Measurements from ENCODE around the gene PCDH18.

- TF ChIP-seq EP300 (IDR thresholded peaks at IDR 0.05): no peak
- TF ChIP-seq POLR2A (IDR thresholded peaks at IDR 0.05): no peak
- no peak for TF ChIP-seq CTCF (IDR thresholded peaks at IDR 0.05)
- no peak for TF ChIP-seq POLR2AphosphoS5 (IDR thresholded peaks at IDR 0.05)
Measured at GRCh38 chr4:137543648-137544047, 11.4 kb upstream of the PCDH18 start.
